ENCODE data around the gene RPS15A.
A peak's percentile ranks its signal among the peaks of the same experiment; 100 is the strongest.

GRCh38 chr16:18801145-18801972 lies 11.2 kb upstream of the RPS15A start, which contains the start of gene ARL6IP1:
- TF ChIP-seq EZH2 (IDR thresholded peaks at IDR 0.05) (no peak), FOXP2 (optimal IDR thresholded peaks at IDR 0.05; ENCODE audit: control extremely low read depth, extremely low read length, insufficient read depth) (peak; percentile 24), POLR2AphosphoS5 (IDR thresholded peaks at IDR 0.05; ENCODE audit: borderline replicate concordance, low read depth, low read length) (peak; percentile 99)

All from SK-N-MC (cell line).